Smooth muscle cell of the brain vasculature (primary cell): Measurements from ENCODE around the gene S100A4.

Experiments used
- DNase-seq: peaks from one replicate; pipeline ENCODE4 v3.0.0-alpha.2; 2012; ENCODE audit warnings: low read depth, low spot score

The S100A4 gene

GRCh38 chr1:153507926-153508583 is 37.6 kb downstream of the S100A4 start:
- no peak for DNase-seq

- DNase-seq = no peak
These were observed 38.7 kb downstream of the S100A4 start for GRCh38 chr1:153506831-153507413.

DNA sequence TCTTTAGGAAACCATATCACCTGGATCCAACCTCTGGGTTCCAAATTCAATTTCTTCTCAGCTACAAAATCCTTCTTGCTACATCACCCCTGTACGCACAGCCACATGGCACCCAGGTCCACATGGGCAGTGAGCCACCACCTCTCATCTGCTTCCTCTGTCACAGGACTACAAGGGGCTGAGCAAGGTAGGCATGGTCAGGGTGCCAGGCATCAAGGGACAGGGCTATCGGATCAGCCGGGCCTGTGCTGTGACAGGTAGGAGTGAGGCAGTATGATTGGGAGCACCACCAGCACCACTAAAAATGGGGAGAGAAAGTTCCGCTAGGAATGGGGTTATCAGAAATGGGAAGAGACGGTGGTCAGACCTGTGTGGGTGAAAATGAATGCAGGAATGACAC is 39.2 kb downstream of the S100A4 start:
- DNase-seq = no peak

- DNase-seq = no peak
These were observed 40.0 kb downstream of the S100A4 start for GRCh38 chr1:153505576-153505975.

GRCh38 chr1:153503766-153504165 is 41.8 kb downstream of the S100A4 start:
- DNase-seq = no peak

DNA sequence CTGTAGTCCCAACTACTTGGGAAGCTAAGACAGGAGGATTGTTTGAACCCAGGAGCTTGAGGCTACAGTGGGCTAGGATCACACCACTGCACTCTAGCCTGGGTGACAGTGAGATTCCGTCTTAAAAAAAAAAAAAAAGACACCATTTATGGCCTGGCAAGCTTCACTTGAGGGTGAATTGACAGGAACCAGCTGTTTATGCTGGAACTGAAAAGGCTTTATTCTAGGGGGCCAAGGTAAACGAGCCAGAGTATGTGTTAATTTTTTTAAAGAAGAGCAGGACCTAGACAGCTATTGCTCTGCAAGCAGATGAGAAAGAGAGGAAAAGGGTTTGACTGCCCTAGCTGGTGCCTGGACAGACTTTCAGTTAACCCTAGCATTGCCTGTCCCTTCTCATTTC is 46.9 kb downstream of the S100A4 start:
- no peak for DNase-seq

- DNase-seq = no peak
These were observed 50.1 kb downstream of the S100A4 start for GRCh38 chr1:153495536-153495935.

GRCh38 chr1:153494976-153495535 is 50.5 kb downstream of the S100A4 start:
- DNase-seq = no peak
